ENCODE data around the gene DEGS2. TPM values are rescaled to one million over a fixed set of nuclear protein-coding genes. Genes with fewer than 3 reads are reported as not detected.

The DEGS2 gene
- total RNA-seq, 1 donor, result not detected

- TF ChIP-seq CTCF (IDR thresholded peaks at IDR 0.05; ENCODE audit: insufficient read depth, low read length), result no peak
Measured at GRCh38 chr14:100153560-100153959, 5.9 kb downstream of the DEGS2 start.

GRCh38 chr14:100152091-100152490 is 7.4 kb downstream of the DEGS2 start:
- DNase-seq (ENCODE audit: low read depth), result no peak
- TF ChIP-seq CTCF (IDR thresholded peaks at IDR 0.05; ENCODE audit: insufficient read depth, low read length), result no peak
- no peak overlapping the region for H3K4me3 ChIP-seq (ENCODE audit: low read depth, low read length)

More at GRCh38 chr14:100153560-100153959, 5.9 kb downstream of the DEGS2 start:
- H3K4me3 ChIP-seq (ENCODE audit: low read depth, low read length), result no peak overlapping the region
- DNase-seq (ENCODE audit: low read depth), result no peak

GRCh38 chr14:100150932-100151587 is 8.4 kb downstream of the DEGS2 start:
- no peak for DNase-seq (ENCODE audit: low read depth)

GRCh38 chr14:100149851-100150611 is 9.4 kb downstream of the DEGS2 start:
- no peak for TF ChIP-seq CTCF (IDR thresholded peaks at IDR 0.05; ENCODE audit: insufficient read depth, low read length)
- no peak overlapping the region for H3K4me3 ChIP-seq (ENCODE audit: low read depth, low read length)
- DNase-seq (ENCODE audit: low read depth), result no peak

More at GRCh38 chr14:100150932-100151587, 8.4 kb downstream of the DEGS2 start:
- H3K4me3 ChIP-seq (ENCODE audit: low read depth, low read length), result no peak overlapping the region
- TF ChIP-seq CTCF (IDR thresholded peaks at IDR 0.05; ENCODE audit: insufficient read depth, low read length), result no peak

- DNase-seq (ENCODE audit: low read depth), result no peak
- H3K4me3 ChIP-seq (ENCODE audit: low read depth, low read length), result no peak overlapping the region
- no peak for TF ChIP-seq CTCF (IDR thresholded peaks at IDR 0.05; ENCODE audit: insufficient read depth, low read length)
Measured at GRCh38 chr14:100148837-100149731, 10.4 kb downstream of the DEGS2 start.

GRCh38 chr14:100147691-100148464 is 11.6 kb downstream of the DEGS2 start:
- TF ChIP-seq CTCF (IDR thresholded peaks at IDR 0.05; ENCODE audit: insufficient read depth, low read length), result no peak
- H3K4me3 ChIP-seq (ENCODE audit: low read depth, low read length), result no peak overlapping the region
- no peak for DNase-seq (ENCODE audit: low read depth)

Measured in fibroblast of the aortic adventitia (primary cell).